ENCODE data around the gene FPGT.

GRCh38 chr1:74247881-74248528 lies 50.0 kb downstream of the FPGT start:
- TF ChIP-seq POLR2A (IDR thresholded peaks at IDR 0.05): no peak
- no peak for TF ChIP-seq CTCF (IDR thresholded peaks at IDR 0.05)
- TF ChIP-seq POLR2AphosphoS5 (IDR thresholded peaks at IDR 0.05; ENCODE audit: insufficient read depth in 1 of 2, low read depth in 1 of 2): no peak
